ENCODE measurements around the gene ZNF554.

ZNF554 gene

GRCh38 chr19:2883686-2884439 is 64.2 kb downstream of the ZNF554 start:
- TF ChIP-seq, protein P1, sequence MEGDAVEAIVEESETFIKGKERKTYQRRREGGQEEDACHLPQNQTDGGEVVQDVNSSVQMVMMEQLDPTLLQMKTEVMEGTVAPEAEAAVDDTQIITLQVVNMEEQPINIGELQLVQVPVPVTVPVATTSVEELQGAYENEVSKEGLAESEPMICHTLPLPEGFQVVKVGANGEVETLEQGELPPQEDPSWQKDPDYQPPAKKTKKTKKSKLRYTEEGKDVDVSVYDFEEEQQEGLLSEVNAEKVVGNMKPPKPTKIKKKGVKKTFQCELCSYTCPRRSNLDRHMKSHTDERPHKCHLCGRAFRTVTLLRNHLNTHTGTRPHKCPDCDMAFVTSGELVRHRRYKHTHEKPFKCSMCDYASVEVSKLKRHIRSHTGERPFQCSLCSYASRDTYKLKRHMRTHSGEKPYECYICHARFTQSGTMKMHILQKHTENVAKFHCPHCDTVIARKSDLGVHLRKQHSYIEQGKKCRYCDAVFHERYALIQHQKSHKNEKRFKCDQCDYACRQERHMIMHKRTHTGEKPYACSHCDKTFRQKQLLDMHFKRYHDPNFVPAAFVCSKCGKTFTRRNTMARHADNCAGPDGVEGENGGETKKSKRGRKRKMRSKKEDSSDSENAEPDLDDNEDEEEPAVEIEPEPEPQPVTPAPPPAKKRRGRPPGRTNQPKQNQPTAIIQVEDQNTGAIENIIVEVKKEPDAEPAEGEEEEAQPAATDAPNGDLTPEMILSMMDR (IDR thresholded peaks at IDR 0.05; ENCODE audit: borderline replicate concordance, insufficient read depth, low read depth, low read length), result no peak
- H3K4me3 ChIP-seq (ENCODE audit: low read depth, low read length), result no peak overlapping the region

DNA sequence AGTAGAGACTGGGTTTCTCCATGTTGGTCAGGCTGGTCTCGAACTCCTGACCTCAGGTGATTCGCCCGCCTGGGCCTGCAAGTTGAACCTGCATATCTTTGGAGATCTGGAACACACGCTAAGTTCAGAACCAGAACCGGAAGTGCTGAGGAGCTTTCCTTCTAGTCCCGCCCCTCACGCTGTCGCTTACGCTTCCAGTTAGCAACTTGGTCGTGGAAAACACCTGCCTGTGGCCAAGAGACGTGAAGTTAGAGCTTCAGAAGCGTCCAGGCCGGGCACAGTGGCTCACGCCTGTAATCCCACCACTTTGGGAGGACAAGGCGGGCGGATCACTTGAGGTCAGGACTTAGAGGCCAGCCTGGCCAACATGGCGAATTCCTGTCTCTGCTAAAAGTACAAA is 66.1 kb downstream of the ZNF554 start:
- TF ChIP-seq, protein P1 (IDR thresholded peaks at IDR 0.05; ENCODE audit: borderline replicate concordance, insufficient read depth, low read depth, low read length), result no peak
- H3K4me3 ChIP-seq (ENCODE audit: low read depth, low read length), result no peak overlapping the region
